ENCODE data around the gene PDE4D. TPM values are rescaled to one million over a fixed set of nuclear protein-coding genes. Genes with fewer than 3 reads are reported as not detected.

Gene PDE4D
- total and polyA plus RNA-seq, 10 of the 15 experiments (the other 5 are each of a cell fraction or from before 2014, with no cell fraction given): 0.87 to 4.1 (median 2.2) TPM

DNA sequence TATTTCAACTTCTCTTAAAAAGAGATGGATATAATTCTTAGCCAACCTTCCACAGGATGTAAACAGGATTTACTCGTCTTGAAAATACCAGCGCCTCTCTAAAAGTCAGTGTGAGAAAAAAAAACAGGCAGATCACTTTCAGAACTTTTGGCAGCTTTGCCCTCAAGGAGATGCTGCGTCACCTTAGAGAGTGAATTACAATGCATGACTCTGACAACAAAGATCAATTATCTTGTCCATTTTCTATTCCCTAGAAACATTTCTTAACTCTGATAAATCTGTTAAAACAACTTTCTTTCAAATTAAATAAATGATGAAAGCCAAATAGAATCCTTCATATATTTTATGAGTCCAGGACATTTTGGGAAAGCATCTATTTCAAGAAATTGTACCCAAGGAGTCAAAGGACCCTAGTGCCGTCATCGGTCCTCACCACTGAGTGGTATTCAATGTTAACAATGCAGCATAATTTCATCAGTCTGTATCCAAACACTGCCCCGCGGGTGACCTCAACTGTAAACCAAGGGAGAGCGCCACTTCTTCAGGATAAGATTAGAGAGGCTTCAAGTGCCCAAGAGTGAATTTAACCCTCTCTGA, 536.0 kb downstream of the PDE4D start:
- H3K27me3 ChIP-seq (replicated peaks in 1 of 2; ENCODE audit: control insufficient read depth in 2 of 2, insufficient read depth in 2 of 2, low read length in 1 of 2): no peaks in the 10 kb centered on the region; a peak in 1 of 4 replicates
- no peaks in the 10 kb centered on the region for H3K36me3 ChIP-seq (ENCODE audit: control insufficient read depth in 2 of 2, insufficient read depth in 2 of 2, low read length in 1 of 2)
- H2AFZ ChIP-seq (ENCODE audit: control insufficient read depth, low read depth, low read length): no peak overlapping the region
- no peaks in the 10 kb centered on the region for H4K20me1 ChIP-seq (ENCODE audit: control insufficient read depth, insufficient read depth)
- FAIRE-seq: no peak
- in situ Hi-C loops (cut with MboI) (no loop called here), intact Hi-C loops (cut with micrococcal nuclease; ENCODE audit: unreplicated experiment) (no loop called here)
- no peak for ATAC-seq
- no peak overlapping the region for H3K9ac ChIP-seq (ENCODE audit: control insufficient read depth, insufficient read depth, low read length)
- RAD21 ChIA-PET (ENCODE audit: unreplicated experiment): no interaction called here
- POLR2A ChIA-PET: interaction anchor here (1.0 kb wide), 1 partner anchor 9 kb away, joined by 4 read pairs; no protein-coding TSS in a partner anchor
- no peaks in the 10 kb centered on the region for H3K4me1 ChIP-seq (ENCODE audit: control insufficient read depth, insufficient read depth, low read length)
- H3K4me3 ChIP-seq: no peak overlapping the region
- WGBS (ENCODE audit: insufficient coverage, insufficient replicate concordance, low lambda C conversion rate, missing lambda C conversion rate): 76% methylated on average over 8 of the region's 8 CpGs
- H3K79me2 ChIP-seq (ENCODE audit: control insufficient read depth, insufficient read depth, low read length): no peaks in the 10 kb centered on the region
- TF ChIP-seq PAX5 (IDR thresholded peaks at IDR 0.05; ENCODE audit: borderline replicate concordance, low read depth, low read length) (no peak), POU2F2 (IDR thresholded peaks at IDR 0.05; ENCODE audit: borderline replicate concordance, low read depth, low read length) (no peak), SPI1 (IDR thresholded peaks at IDR 0.05; ENCODE audit: borderline replicate concordance, insufficient read depth, low read depth, low read length) (no peak), RUNX3 (IDR thresholded peaks at IDR 0.05; ENCODE audit: low read length) (no peak), RAD51 (IDR thresholded peaks at IDR 0.05) (no peak), ATF7 (IDR thresholded peaks at IDR 0.05; ENCODE audit: low read depth) (no peak), TAF1 (IDR thresholded peaks at IDR 0.05; ENCODE audit: borderline replicate concordance, low read depth, low read length) (no peak), BRCA1 (IDR thresholded peaks at IDR 0.05; ENCODE audit: low read depth, low read length) (no peak), HCFC1 (IDR thresholded peaks at IDR 0.05; ENCODE audit: low read length) (no peak), SMAD1 (IDR thresholded peaks at IDR 0.05; ENCODE audit: low read depth, partially characterized antibody) (no peak), BHLHE40 (IDR thresholded peaks at IDR 0.05; ENCODE audit: borderline replicate concordance in 1 of 2, low read depth in 2 of 2, low read length in 1 of 2) (no peak)
- TF ChIP-seq, protein P1, sequence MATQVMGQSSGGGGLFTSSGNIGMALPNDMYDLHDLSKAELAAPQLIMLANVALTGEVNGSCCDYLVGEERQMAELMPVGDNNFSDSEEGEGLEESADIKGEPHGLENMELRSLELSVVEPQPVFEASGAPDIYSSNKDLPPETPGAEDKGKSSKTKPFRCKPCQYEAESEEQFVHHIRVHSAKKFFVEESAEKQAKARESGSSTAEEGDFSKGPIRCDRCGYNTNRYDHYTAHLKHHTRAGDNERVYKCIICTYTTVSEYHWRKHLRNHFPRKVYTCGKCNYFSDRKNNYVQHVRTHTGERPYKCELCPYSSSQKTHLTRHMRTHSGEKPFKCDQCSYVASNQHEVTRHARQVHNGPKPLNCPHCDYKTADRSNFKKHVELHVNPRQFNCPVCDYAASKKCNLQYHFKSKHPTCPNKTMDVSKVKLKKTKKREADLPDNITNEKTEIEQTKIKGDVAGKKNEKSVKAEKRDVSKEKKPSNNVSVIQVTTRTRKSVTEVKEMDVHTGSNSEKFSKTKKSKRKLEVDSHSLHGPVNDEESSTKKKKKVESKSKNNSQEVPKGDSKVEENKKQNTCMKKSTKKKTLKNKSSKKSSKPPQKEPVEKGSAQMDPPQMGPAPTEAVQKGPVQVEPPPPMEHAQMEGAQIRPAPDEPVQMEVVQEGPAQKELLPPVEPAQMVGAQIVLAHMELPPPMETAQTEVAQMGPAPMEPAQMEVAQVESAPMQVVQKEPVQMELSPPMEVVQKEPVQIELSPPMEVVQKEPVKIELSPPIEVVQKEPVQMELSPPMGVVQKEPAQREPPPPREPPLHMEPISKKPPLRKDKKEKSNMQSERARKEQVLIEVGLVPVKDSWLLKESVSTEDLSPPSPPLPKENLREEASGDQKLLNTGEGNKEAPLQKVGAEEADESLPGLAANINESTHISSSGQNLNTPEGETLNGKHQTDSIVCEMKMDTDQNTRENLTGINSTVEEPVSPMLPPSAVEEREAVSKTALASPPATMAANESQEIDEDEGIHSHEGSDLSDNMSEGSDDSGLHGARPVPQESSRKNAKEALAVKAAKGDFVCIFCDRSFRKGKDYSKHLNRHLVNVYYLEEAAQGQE (IDR thresholded peaks at IDR 0.05; ENCODE audit: low read depth, low read length): no peak
- TF ChIP-seq, protein P2, sequence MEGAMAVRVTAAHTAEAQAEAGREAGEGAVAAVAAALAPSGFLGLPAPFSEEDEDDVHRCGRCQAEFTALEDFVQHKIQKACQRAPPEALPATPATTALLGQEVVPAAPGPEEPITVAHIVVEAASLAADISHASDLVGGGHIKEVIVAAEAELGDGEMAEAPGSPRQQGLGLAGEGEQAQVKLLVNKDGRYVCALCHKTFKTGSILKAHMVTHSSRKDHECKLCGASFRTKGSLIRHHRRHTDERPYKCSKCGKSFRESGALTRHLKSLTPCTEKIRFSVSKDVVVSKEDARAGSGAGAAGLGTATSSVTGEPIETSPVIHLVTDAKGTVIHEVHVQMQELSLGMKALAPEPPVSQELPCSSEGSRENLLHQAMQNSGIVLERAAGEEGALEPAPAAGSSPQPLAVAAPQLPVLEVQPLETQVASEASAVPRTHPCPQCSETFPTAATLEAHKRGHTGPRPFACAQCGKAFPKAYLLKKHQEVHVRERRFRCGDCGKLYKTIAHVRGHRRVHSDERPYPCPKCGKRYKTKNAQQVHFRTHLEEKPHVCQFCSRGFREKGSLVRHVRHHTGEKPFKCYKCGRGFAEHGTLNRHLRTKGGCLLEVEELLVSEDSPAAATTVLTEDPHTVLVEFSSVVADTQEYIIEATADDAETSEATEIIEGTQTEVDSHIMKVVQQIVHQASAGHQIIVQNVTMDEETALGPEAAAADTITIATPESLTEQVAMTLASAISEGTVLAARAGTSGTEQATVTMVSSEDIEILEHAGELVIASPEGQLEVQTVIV (IDR thresholded peaks at IDR 0.05; ENCODE audit: borderline replicate concordance, partially characterized antibody): no peak
- no peak overlapping the region for H3K27ac ChIP-seq (ENCODE audit: control insufficient read depth, insufficient read depth)
- SMC1A ChIA-PET (ENCODE audit: uncharacterized antibody, unreplicated experiment): no interaction called here
- H3K4me2 ChIP-seq (ENCODE audit: control insufficient read depth, insufficient read depth): no peak overlapping the region
- BruUV-seq (replicated peaks): no TSS peak
- CTCF ChIA-PET: interaction anchor here (1.5 to 4.3 kb wide), 4 partner anchors 10 to 140 kb away, joined by 3 to 31 read pairs (median 6); no protein-coding TSS in a partner anchor
- H3K9me3 ChIP-seq (replicated peaks; ENCODE audit: control insufficient read depth, insufficient read depth, low read length): no peaks in the 10 kb centered on the region
- DNase-seq (ENCODE audit: low read depth, low spot score): no peak

Data from GM12878 (cell line).